IMR-90 (cell line): ENCODE data around the gene NACA. TPM values are rescaled to one million over a fixed set of nuclear protein-coding genes. Genes with fewer than 3 reads are reported as not detected.

ENCODE experiments used
- ATAC-seq: fragments of 200-7000 bp; cut with Tn5 transposase; 2 replicates; pipeline ENCODE4 v1.9.1; 2020; ENCODE audit warnings: low read depth, mild to moderate bottlenecking, moderate library complexity
- BruUV-seq: library from RNA; stranded (reverse); fragments of 400-500 nt; replicated peaks from 2 replicates; lab custom pipeline; 2021; lab: Mats Ljungman, UMichigan
- CTCF ChIA-PET: fragments of 300-600 bp; formaldehyde crosslinking; extraction: SDS; loops from one replicate; lab custom pipeline; 2021; ENCODE audit warnings: antibody characterized with exemption; lab: Yijun Ruan, JAX
- POLR2A ChIA-PET: fragments of 300-600 bp; sonication (Branson Sonifier 250); formaldehyde crosslinking; loops from one replicate; lab custom pipeline; 2022; ENCODE audit warnings: antibody characterized with exemption; ENCODE audit not compliant: unreplicated experiment; lab: Charles Lee
- DNase-seq: peaks from one replicate; pipeline ENCODE4 v3.0.0; 2013
- H2AFZ ChIP-seq: replicated peaks from 2 replicates; pipeline ENCODE3; 2013; ENCODE audit warnings: low read length, mild to moderate bottlenecking; ENCODE audit not compliant: poor library complexity
- H2AK5ac ChIP-seq: 2 replicates; pipeline ENCODE4 v1.6.1; 2013; ENCODE audit warnings: low read depth, low read length, inconsistent platforms
- H2AK9ac ChIP-seq: replicated peaks from 2 replicates; pipeline ENCODE3; 2013; ENCODE audit warnings: mild to moderate bottlenecking, low read depth, low read length, moderate library complexity; ENCODE audit not compliant: poor library complexity
- H2BK120ac ChIP-seq: 2 replicates; pipeline ENCODE4 v1.6.1; 2013; ENCODE audit warnings: low read depth, low read length, inconsistent platforms
- H2BK15ac ChIP-seq: 3 replicates; pipeline ENCODE4 v1.6.1; 2013; ENCODE audit warnings: low read depth, low read length, inconsistent platforms
- H2BK20ac ChIP-seq: 2 replicates; pipeline ENCODE4 v1.6.1; 2013; ENCODE audit warnings: low read depth, mild to moderate bottlenecking, inconsistent platforms, low read length, moderate library complexity
- H2BK5ac ChIP-seq: 2 replicates; pipeline ENCODE4 v1.6.1; 2013; ENCODE audit warnings: mild to moderate bottlenecking, low read depth, low read length, inconsistent platforms; ENCODE audit not compliant: poor library complexity, severe bottlenecking
- H3K14ac ChIP-seq: replicated peaks from 2 replicates; pipeline ENCODE4 v1.6.1; 2013; ENCODE audit warnings: low read depth, low read length, inconsistent platforms
- H3K18ac ChIP-seq: 2 replicates; pipeline ENCODE4 v1.6.1; 2013; ENCODE audit warnings: low read depth, low read length, control low read depth
- H3K23ac ChIP-seq: 2 replicates; pipeline ENCODE4 v1.6.1; 2013; ENCODE audit warnings: low read depth, low read length, inconsistent platforms
- H3K27ac ChIP-seq: 2 replicates; pipeline ENCODE4 v1.5.1; 2013; ENCODE audit warnings: mild to moderate bottlenecking, control low read depth, low read length; ENCODE audit not compliant: insufficient read depth
- H3K27me3 ChIP-seq: 2 replicates; pipeline ENCODE4 v1.6.1; 2013; ENCODE audit warnings: low read length; ENCODE audit not compliant: control insufficient read depth, insufficient read depth
- H3K36me3 ChIP-seq: 2 replicates; pipeline ENCODE4 v1.6.1; 2013; ENCODE audit warnings: low read length, mixed read lengths; ENCODE audit not compliant: control insufficient read depth, insufficient read depth
- H3K4ac ChIP-seq: 2 replicates; pipeline ENCODE4 v1.6.1; 2013; ENCODE audit warnings: low read depth, low read length, inconsistent platforms
- H3K4me1 ChIP-seq: 2 replicates; pipeline ENCODE4 v1.6.1; 2013; ENCODE audit warnings: low read length, mixed read lengths; ENCODE audit not compliant: control insufficient read depth, insufficient read depth
- H3K4me2 ChIP-seq: 2 replicates; pipeline ENCODE4 v1.6.1; 2013; ENCODE audit warnings: low read depth, mild to moderate bottlenecking, control low read depth, low read length, moderate library complexity
- H3K4me3 ChIP-seq: 2 replicates; pipeline ENCODE4 v1.5.1; 2013; ENCODE audit warnings: low read depth, mild to moderate bottlenecking, control low read depth, low read length, moderate library complexity; ENCODE audit not compliant: insufficient read depth
- H3K56ac ChIP-seq: 2 replicates; pipeline ENCODE4 v1.6.1; 2013; ENCODE audit warnings: low read length, inconsistent platforms; ENCODE audit not compliant: insufficient read depth; ENCODE audit errors: extremely low read depth
- H3K79me1 ChIP-seq, 2 experiments: 2 replicates each; pipeline ENCODE4 v1.6.1; 2013; ENCODE audit warnings: low read length in 2 of 2, inconsistent platforms in 1 of 2, low read depth in 1 of 2
- H3K9ac ChIP-seq: 2 replicates; pipeline ENCODE4 v1.6.1; 2013; ENCODE audit warnings: low read depth, low read length, control low read depth
- H3K9me1 ChIP-seq: 2 replicates; pipeline ENCODE4 v1.6.1; 2013; ENCODE audit warnings: low read length, inconsistent platforms; ENCODE audit not compliant: insufficient read depth
- H3K9me3 ChIP-seq: 2 replicates; pipeline ENCODE4 v1.6.1; 2013; ENCODE audit warnings: low read length; ENCODE audit not compliant: control insufficient read depth, insufficient read depth
- H4K20me1 ChIP-seq: 2 replicates; pipeline ENCODE4 v1.6.1; 2013; ENCODE audit warnings: low read length, inconsistent platforms; ENCODE audit not compliant: insufficient read depth
- H4K5ac ChIP-seq: 2 replicates; pipeline ENCODE4 v1.6.1; 2013; ENCODE audit warnings: mild to moderate bottlenecking, low read depth, low read length, control low read depth
- H4K8ac ChIP-seq, 2 experiments: 2 replicates each; pipeline ENCODE4 v1.6.1; 2013; ENCODE audit warnings: low read depth in 2 of 2, low read length in 2 of 2, control low read depth in 1 of 2, inconsistent platforms in 1 of 2
- H4K91ac ChIP-seq: 2 replicates; pipeline ENCODE4 v1.6.1; 2013; ENCODE audit warnings: low read depth, low read length, inconsistent platforms; ENCODE audit not compliant: insufficient read depth
- BHLHE40 ChIP-seq: fragments of 150-350 bp; IDR thresholded peaks from 2 replicates; pipeline ENCODE4 v1.6.1; 2016; ENCODE audit warnings: mild to moderate bottlenecking, low read depth, low read length
- CEBPB ChIP-seq: IDR thresholded peaks from 2 replicates; pipeline ENCODE4 v1.6.1; 2012; ENCODE audit warnings: low read depth, low read length, improper control_type of control experiment
- CHD1 ChIP-seq: IDR thresholded peaks from 2 replicates; pipeline ENCODE4 v1.6.1; 2012; ENCODE audit warnings: low read depth, low read length, improper control_type of control experiment
- FOS ChIP-seq: fragments of 150-350 bp; IDR thresholded peaks from 2 replicates; pipeline ENCODE4 v1.6.1; 2016; ENCODE audit warnings: low read depth, low read length
- MAFK ChIP-seq: IDR thresholded peaks from 2 replicates; pipeline ENCODE4 v1.6.1; 2012; ENCODE audit warnings: low read depth, low read length, improper control_type of control experiment
- MAZ ChIP-seq: IDR thresholded peaks from 2 replicates; pipeline ENCODE4 v1.6.1; 2012; ENCODE audit warnings: low read depth, mild to moderate bottlenecking, low read length, improper control_type of control experiment, moderate library complexity, borderline replicate concordance
- MXI1 ChIP-seq: IDR thresholded peaks from 2 replicates; pipeline ENCODE4 v1.6.1; 2012; ENCODE audit warnings: low read depth, mild to moderate bottlenecking, low read length, moderate library complexity, borderline replicate concordance
- NFE2L2 ChIP-seq: fragments of 150-350 bp; IDR thresholded peaks from 2 replicates; pipeline ENCODE4 v1.6.1; 2016; ENCODE audit warnings: low read depth, mild to moderate bottlenecking, low read length
- POLR2A ChIP-seq: IDR thresholded peaks from 2 replicates; pipeline ENCODE4 v1.6.1; 2012; ENCODE audit warnings: mild to moderate bottlenecking, low read depth, low read length
- RAD21 ChIP-seq: IDR thresholded peaks from 2 replicates; pipeline ENCODE4 v1.6.1; 2012; ENCODE audit warnings: low read length, improper control_type of control experiment
- RCOR1 ChIP-seq: IDR thresholded peaks from 2 replicates; pipeline ENCODE4 v1.6.1; 2012; ENCODE audit warnings: mild to moderate bottlenecking, low read length, improper control_type of control experiment; ENCODE audit not compliant: insufficient replicate concordance
- RFX5 ChIP-seq: IDR thresholded peaks from 2 replicates; pipeline ENCODE4 v1.8.0; 2012; ENCODE audit warnings: low read depth, mild to moderate bottlenecking, low read length, moderate library complexity
- SMC3 ChIP-seq: fragments of 150-350 bp; IDR thresholded peaks from 2 replicates; pipeline ENCODE4 v1.6.1; 2016; ENCODE audit warnings: low read depth, mild to moderate bottlenecking, antibody characterized with exemption, low read length, moderate library complexity
- USF2 ChIP-seq: fragments of 150-350 bp; IDR thresholded peaks from 2 replicates; pipeline ENCODE4 v1.6.1; 2017; ENCODE audit warnings: mild to moderate bottlenecking, antibody characterized with exemption, low read length, low read depth
- WGBS, 2 experiments: methylation state at CpG; one replicate each; pipeline versions ENCODE4 v1.1.5 to v1.1.7; 2013; ENCODE audit warnings: missing lambda C conversion rate in 2 of 2; ENCODE audit not compliant: insufficient read length in 1 of 2; ENCODE audit errors: extremely low coverage in 2 of 2; 5-methylcytosine and 5-hydroxymethylcytosine counted together
- dilution Hi-C: fragments of 300-500 bp; cut with HindIII; formaldehyde crosslinking; loops from one replicate; pipeline ENCODE4 v1.14.3; 2018; ENCODE audit warnings: low sequenced_read_pairs; ENCODE audit not compliant: unreplicated experiment
- in situ Hi-C: fragments of 300-500 bp; cut with MboI; formaldehyde crosslinking; loops from 3 replicates; pipeline ENCODE4 v1.14.3; 2019; ENCODE audit warnings: low sequenced_read_pairs, inconsistent platforms, mixed read lengths
- intact Hi-C: fragments of 100-400 bp; cut with micrococcal nuclease; formaldehyde crosslinking; loops from 2 replicates; pipeline ENCODE4 v1.10.0; 2022
- polyA plus RNA-seq, 3 experiments: library from polyadenylated mRNA; depleted of rRNA; stranded (reverse); fragments of >200 nt; gene quantifications; 2 replicates each; pipeline ENCODE4 v1.2.3, GENCODE V29; 2012; ENCODE audit warnings: low replicate concordance in 1 of 3
- total RNA-seq: library from RNA; depleted of rRNA; stranded (reverse); fragments of >200 nt; gene quantifications from 2 replicates; pipeline ENCODE4 v1.2.3, GENCODE V29; 2012
- TF ChIP-seq, protein P1 (sequence below): fragments of 150-350 bp; IDR thresholded peaks from 2 replicates; pipeline ENCODE4 v1.6.1; 2016; ENCODE audit warnings: low read depth, mild to moderate bottlenecking, low read length, moderate library complexity, borderline replicate concordance
- TF ChIP-seq, protein P2 (sequence below): conservative IDR thresholded peaks from 2 replicates; pipeline ENCODE4 v1.5.1; 2012; ENCODE audit warnings: mild to moderate bottlenecking, low read depth, low read length, improper control_type of control experiment

NACA gene
- total and polyA plus RNA-seq, 2 of the 4 experiments (the other 2 are of a cell fraction): 662 to 1,223 TPM

DNA sequence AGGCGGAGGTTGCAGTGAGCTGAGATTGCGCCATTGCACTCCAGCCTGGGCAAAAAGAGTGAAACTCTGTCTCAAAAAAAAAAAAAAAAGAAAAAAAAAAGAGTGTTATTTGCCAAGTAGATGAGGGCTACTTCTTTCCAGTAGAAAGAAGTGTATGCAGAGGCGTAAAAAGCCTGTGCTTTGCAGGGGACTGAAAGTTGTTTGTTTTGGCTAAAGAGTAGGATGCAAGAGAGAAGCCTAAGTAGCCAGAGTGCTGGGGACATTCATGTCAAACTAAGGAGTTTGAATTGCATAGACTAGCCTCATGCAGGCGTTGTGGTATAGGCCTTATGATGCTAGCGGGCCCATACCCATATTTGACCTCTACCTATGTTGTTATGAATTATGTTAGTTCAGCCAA, 47.5 kb upstream of the NACA start:
- ChIA-PET CTCF (no interaction called here), POLR2A (no interaction called here)
- Histone ChIP-seq H2AFZ (no peak overlapping the region), H3K27ac (no peak overlapping the region), H3K23ac (no peak overlapping the region), H2BK5ac (no peak overlapping the region), H3K9me1 (0 out of 2 replicates have a peak, but pooled peaks cover 3% of the 10 kb centered on the region), H3K4ac (no peak overlapping the region), H3K9ac (no peak overlapping the region), H4K91ac (no peak overlapping the region), H2BK15ac (no peak overlapping the region), H4K20me1 (no peaks in the 10 kb centered on the region), H3K18ac (no peak overlapping the region), H2BK120ac (no peak overlapping the region), H2AK5ac (no peak overlapping the region), H3K4me2 (no peak overlapping the region), H3K56ac (no peak overlapping the region), H2AK9ac (no peak overlapping the region), H3K27me3 (no peaks in the 10 kb centered on the region; the same call in 1 of the 2 replicates), H3K14ac (no peak overlapping the region), H3K36me3 (no peaks in the 10 kb centered on the region), H3K79me1 (no peaks in the 10 kb centered on the region), H4K8ac (no peak overlapping the region), H3K4me3 (no peak overlapping the region), H3K4me1 (no peaks in the 10 kb centered on the region), H2BK20ac (no peak overlapping the region), H4K5ac (no peak overlapping the region), H3K9me3 (no peaks in the 10 kb centered on the region)
- intact Hi-C loops: no loop called here
- dilution Hi-C loops: no loop called here
- TF ChIP-seq SMC3: no peak
- TF ChIP-seq FOS: no peak
- no peak for TF ChIP-seq MAZ
- no peak for TF ChIP-seq NFE2L2
- TF ChIP-seq RAD21: no peak
- TF ChIP-seq, protein P1, sequence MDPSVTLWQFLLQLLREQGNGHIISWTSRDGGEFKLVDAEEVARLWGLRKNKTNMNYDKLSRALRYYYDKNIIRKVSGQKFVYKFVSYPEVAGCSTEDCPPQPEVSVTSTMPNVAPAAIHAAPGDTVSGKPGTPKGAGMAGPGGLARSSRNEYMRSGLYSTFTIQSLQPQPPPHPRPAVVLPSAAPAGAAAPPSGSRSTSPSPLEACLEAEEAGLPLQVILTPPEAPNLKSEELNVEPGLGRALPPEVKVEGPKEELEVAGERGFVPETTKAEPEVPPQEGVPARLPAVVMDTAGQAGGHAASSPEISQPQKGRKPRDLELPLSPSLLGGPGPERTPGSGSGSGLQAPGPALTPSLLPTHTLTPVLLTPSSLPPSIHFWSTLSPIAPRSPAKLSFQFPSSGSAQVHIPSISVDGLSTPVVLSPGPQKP: no peak
- TF ChIP-seq RFX5: no peak
- no peak for TF ChIP-seq BHLHE40
- no peak for TF ChIP-seq CEBPB
- no peak for TF ChIP-seq RCOR1
- TF ChIP-seq, protein P2, sequence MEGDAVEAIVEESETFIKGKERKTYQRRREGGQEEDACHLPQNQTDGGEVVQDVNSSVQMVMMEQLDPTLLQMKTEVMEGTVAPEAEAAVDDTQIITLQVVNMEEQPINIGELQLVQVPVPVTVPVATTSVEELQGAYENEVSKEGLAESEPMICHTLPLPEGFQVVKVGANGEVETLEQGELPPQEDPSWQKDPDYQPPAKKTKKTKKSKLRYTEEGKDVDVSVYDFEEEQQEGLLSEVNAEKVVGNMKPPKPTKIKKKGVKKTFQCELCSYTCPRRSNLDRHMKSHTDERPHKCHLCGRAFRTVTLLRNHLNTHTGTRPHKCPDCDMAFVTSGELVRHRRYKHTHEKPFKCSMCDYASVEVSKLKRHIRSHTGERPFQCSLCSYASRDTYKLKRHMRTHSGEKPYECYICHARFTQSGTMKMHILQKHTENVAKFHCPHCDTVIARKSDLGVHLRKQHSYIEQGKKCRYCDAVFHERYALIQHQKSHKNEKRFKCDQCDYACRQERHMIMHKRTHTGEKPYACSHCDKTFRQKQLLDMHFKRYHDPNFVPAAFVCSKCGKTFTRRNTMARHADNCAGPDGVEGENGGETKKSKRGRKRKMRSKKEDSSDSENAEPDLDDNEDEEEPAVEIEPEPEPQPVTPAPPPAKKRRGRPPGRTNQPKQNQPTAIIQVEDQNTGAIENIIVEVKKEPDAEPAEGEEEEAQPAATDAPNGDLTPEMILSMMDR: no peak
- no peak for TF ChIP-seq POLR2A
- TF ChIP-seq MAFK: no peak
- no peak for TF ChIP-seq CHD1
- no peak for TF ChIP-seq USF2
- no peak for TF ChIP-seq MXI1
- in situ Hi-C loops: no loop called here
- DNase-seq: no peak
- BruUV-seq: no TSS peak
- 100% methylated on average over 2 of the region's 5 CpGs; no CpG with 5 or more reads in 1 of the 2 experiments for WGBS, 2 experiments
- ATAC-seq: no peak
